ENCODE measurements around the gene PCDHB10.
"Not testable (repeated sequence)": the region's sequence is repeated elsewhere in the genome, so short reads cannot be mapped to it uniquely, and the experiment has no call there.

PCDHB10 gene

DNA sequence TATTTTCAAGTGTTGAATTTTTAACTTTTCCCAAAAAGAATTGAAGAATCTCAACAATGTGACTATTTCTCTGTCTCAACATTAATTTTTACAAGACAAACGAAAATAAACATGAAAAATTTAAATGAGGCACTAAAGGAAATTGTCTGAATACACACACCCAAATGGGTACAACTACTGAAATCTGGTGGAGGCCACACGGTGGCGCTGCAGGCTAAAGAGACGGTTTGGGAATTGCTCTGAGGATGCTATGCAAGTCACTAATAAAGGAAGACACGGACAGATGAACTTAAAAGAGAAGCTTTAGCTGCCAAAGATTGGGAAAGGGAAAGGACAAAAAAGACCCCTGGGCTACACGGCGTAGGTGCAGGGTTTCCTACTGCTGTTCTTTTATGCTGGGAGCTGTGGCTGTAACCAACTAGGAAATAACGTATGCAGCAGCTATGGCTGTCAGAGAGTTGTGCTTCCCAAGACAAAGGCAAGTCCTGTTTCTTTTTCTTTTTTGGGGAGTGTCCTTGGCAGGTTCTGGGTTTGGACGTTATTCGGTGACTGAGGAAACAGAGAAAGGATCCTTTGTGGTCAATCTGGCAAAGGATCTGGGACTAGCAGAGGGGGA is at the start of gene PCDHB10:
Gene PCDHB10 (plus strand): TSS at position 244 of the 616 bp plus-strand sequence. CDS start 200 bp downstream, at position 444.
- DNase-seq = no peak

DNA sequence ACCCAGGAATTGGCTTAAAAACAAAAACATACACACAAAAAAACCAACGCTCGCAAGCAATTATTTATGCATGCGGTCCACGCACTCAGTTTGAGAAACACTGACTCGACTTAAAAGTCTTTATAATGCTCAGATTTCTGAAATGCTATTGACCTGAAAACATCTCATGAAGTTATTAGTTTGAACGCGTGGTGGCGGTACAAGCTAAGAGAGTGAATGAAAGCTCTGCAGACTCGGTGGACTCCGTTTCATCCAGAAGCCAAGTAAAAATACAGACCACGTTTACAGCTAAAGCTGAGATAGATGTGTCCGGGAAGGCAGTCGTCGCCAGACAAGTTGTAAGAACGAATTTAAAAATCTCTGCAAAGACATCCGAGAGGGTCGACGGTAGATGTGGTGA is 42.3 kb upstream of the PCDHB10 start, which contains the start of gene PCDHB6:
Gene PCDHB6 (plus strand): TSS at position 246 of the 400 bp plus-strand sequence. CDS start 201 bp downstream, outside the sequence.
- DNase-seq = no peak

DNA sequence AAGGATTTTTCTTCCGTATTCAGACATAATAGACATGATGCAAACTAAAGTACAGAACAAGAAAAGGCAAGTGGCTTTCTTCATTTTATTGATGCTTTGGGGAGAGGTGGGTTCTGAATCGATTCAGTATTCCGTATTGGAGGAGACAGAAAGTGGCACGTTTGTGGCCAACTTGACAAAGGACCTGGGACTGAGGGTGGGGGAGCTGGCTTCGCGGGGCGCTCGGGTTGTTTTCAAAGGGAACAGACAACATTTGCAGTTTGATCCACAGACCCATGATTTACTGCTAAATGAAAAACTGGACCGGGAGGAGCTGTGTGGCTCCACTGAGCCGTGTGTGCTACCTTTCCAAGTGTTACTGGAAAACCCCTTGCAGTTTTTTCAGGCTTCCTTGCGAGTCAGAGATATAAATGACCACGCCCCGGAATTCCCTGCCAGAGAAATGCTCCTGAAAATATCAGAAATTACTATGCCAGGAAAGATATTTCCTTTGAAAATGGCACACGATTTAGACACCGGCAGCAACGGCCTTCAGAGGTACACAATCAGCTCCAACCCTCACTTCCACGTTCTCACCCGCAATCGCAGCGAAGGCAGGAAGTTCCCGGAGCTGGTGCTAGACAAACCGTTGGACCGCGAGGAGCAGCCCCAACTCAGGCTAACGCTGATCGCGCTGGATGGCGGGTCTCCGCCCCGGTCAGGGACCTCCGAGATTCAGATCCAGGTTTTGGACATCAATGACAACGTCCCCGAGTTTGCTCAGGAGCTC is 41.7 kb upstream of the PCDHB10 start:
- no peak for DNase-seq

DNA sequence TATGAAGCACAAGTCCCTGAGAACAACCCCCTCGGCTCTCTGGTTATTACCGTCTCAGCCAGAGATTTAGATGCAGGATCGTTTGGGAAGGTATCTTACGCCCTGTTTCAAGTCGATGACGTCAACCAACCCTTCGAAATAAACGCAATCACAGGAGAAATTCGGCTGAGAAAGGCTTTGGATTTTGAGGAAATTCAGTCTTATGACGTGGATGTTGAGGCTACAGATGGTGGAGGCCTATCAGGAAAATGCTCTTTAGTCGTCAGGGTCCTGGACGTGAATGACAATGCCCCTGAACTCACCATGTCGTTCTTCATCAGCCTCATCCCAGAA is 41.2 kb upstream of the PCDHB10 start:
- no peak for DNase-seq

DNA sequence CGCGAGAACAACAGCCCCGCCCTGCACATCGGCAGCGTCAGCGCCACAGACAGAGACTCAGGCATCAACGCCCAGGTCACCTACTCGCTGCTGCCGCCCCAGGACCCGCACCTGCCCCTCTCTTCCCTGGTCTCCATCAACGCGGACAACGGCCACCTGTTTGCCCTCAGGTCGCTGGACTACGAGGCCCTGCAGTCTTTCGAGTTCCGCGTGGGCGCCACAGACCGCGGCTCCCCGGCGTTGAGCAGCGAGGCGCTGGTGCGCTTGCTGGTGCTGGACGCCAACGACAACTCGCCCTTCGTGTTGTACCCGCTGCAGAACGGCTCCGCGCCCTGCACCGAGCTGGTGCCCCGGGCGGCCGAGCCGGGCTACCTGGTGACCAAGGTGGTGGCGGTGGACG is 40.5 kb upstream of the PCDHB10 start:
- not testable (repeated sequence) for DNase-seq

DNA sequence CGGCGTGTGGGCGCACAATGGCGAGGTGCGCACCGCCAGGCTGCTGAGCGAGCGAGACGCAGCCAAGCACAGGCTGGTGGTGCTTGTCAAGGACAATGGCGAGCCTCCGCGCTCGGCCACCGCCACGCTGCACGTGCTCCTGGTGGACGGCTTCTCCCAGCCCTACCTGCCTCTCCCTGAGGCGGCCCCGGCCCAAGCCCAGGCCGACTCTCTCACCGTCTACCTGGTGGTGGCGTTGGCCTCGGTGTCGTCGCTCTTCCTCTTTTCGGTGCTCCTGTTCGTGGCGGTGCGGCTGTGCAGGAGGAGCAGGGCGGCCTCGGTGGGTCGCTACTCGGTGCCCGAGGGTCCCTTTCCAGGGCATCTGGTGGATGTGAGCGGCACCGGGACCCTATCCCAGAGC is 40.1 kb upstream of the PCDHB10 start:
- DNase-seq = not testable (repeated sequence)

DNA sequence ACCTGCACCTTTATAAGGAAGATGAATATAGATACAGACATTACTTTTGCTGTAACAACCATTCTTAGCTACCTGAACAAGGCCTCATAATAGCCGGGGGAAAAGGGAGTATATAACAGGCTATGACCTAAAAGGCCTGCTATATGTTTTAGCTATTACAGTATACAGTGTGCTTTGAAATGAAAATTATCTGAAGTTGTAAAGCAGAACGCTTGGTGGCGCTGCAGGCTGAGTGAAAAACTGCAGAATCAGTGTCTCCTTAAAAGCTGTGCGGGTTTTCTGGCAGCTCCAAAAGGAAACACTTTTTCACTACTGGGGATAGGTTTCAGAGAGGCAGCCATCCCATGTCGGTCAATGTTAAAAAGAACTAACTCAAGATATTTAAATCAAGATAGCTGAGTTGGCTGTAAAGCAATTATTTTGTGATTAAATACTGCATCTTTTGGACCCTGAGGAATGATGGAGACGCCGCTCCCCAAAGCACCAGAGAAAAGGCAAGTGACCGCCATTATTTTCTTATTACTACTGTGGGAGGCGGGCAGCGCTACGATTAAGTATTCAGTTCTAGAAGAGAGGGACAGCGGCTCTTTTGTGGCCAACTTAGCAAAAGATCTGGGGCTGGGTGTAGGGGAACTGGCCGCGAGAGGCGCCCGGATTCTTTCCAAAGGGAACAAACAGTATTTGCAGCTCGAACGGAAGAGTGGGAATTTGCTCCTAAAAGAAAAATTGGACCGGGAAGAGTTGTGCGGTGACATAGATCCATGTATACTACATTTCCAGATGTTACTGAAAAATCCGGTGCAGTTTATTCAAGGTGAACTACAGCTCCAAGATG is 36.4 kb upstream of the PCDHB10 start:
- DNase-seq = no peak

DNA sequence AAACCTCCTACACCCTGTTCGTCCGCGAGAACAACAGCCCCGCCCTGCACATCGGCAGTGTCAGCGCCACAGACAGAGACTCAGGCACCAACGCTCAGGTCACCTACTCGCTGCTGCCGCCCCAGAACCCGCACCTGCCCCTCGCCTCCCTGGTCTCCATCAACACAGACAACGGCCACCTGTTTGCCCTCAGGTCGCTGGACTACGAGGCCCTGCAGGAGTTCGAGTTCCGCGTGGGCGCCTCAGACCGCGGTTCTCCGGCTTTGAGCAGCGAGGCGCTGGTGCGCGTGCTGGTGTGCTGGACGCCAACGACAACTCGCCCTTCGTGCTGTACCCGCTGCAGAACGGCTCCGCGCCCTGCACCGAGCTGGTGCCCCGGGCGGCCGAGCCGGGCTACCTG is 34.8 kb upstream of the PCDHB10 start:
- not testable (repeated sequence) for DNase-seq

DNA sequence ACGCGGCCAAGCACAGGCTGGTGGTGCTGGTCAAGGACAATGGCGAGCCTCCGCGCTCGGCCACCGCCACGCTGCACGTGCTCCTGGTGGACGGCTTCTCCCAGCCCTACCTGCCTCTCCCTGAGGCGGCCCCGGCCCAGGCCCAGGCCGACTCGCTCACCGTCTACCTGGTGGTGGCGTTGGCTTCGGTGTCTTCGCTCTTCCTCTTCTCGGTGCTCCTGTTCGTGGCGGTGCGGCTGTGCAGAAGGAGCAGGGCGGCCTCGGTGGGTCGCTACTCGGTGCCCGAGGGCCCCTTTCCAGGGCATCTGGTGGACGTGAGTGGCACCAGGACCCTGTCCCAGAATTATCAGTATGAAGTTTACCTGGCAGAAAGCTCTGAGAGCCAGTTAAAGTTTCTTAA is 34.3 kb upstream of the PCDHB10 start:
- not testable (repeated sequence) for DNase-seq

DNA sequence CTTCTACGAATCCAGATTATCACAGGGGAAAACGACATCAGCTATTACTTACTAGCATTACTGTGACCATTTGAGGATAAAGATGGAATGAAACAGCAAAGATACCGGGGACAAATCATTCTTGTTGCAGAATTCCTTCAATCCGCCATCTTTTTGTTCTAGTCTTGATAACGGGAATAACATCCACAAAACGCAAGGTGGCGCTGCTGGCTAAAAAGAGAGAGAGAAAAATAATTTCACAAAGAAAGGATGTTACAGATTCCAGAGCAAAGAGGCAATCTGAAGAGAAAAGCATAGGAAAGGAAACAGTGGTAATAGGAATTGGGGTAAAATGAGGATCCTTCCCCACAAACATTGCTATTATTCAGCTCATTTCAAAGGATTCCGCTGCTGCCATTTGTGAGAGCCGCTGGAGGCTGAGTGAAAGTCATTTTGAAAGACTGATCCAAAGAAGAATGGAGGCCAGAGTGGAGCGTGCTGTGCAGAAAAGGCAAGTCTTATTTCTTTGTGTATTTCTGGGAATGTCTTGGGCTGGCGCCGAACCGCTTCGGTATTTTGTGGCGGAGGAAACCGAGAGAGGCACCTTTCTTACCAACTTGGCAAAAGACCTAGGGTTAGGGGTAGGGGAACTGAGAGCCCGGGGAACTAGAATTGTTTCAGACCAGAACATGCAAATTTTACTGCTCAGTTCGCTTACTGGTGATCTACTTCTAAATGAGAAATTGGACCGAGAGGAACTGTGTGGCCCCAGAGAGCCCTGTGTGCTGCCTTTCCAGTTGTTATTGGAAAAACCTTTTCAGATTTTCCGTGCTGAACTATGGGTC is 19.6 kb upstream of the PCDHB10 start, which contains the start of gene PCDHB7:
Gene PCDHB7 (plus strand): TSS at position 264 of the 824 bp plus-strand sequence. CDS start 192 bp downstream, at position 456.
- DNase-seq = no peak

DNA sequence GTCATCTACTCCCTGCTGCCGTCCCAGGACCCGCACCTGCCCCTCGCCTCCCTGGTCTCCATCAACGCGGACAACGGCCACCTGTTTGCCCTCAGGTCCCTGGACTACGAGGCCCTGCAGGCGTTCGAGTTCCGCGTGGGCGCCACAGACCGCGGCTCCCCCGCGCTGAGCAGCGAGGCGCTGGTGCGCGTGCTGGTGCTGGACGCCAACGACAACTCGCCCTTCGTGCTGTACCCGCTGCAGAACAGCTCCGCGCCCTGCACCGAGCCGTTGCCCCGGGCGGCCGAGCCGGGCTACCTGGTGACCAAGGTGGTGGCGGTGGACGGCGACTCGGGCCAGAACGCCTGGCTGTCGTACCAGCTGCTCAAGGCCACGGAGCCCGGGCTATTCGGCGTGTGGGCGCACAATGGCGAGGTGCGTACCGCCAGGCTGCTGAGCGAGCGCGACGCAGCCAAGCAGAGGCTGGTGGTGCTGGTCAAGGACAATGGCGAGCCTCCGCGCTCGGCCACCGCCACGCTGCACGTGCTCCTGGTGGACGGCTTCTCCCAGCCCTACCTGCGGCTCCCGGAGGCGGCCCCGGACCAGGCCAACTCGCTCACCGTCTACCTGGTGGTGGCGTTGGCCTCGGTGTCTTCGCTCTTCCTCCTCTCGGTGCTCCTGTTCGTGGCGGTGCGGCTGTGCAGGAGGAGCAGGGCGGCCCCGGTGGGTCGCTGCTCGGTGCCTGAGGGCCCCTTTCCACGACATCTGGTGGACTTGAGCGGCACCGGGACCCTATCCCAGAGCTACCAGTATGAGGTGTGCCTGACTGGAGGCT is 17.7 kb upstream of the PCDHB10 start:
- not testable (repeated sequence) for DNase-seq

DNA sequence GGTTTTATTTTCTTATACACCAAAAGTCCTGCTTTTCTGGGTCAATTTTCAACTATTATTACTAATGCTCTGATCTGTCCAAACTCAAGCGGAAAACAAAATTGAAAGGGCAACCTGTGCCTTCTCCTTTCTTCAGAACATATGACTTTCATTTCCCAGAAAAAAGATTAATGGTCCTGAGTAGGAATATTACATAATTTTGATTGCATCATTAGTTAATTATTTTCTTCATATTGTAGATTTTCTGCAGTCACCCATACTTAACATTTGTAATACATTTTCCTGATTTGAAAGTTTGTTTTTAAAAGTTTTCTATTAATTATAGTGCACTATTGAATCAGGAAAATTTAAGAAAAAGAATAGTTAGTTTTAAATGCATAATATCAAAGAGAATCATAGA is 16.2 kb upstream of the PCDHB10 start:
- no peak for DNase-seq

DNA sequence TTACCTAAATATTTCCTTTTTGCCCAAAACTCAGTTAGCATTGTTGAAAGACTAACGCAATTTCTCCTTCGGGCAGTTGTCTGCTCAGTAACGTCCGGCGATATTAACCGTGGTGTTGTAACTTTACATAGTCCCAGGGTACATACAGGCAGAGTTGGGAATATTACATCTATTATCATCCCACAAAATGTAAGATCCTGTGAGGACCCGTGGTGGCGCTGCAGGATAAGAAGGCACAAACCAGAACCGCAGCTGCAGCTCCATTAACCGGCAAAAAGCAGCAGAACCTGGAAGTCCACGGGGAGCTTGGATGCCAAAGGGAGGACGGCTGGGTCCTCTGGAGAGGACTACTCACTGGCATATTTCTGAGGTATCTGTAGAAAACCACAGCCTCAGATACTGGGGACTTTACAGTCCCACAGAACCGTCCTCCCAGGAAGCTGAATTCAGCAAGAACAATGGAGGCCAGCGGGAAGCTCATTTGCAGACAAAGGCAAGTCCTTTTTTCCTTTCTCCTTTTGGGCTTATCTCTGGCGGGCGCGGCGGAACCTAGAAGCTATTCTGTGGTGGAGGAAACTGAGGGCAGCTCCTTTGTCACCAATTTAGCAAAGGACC is 14.5 kb upstream of the PCDHB10 start, which contains the start of gene PCDHB8:
Gene PCDHB8 (plus strand): TSS at position 214 of the 615 bp plus-strand sequence. CDS start 245 bp downstream, at position 459.
- not testable (repeated sequence) for DNase-seq

DNA sequence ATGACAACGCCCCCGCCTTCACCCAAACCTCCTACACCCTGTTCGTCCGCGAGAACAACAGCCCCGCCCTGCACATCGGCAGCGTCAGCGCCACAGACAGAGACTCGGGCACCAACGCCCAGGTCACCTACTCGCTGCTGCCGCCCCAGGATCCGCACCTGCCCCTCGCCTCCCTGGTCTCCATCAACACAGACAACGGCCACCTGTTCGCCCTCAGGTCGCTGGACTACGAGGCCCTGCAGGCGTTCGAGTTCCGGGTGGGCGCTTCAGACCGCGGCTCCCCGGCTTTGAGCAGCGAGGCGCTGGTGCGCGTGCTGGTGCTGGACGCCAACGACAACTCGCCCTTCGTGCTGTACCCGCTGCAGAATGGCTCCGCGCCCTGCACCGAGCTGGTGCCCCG is 12.8 kb upstream of the PCDHB10 start:
- DNase-seq = not testable (repeated sequence)

DNA sequence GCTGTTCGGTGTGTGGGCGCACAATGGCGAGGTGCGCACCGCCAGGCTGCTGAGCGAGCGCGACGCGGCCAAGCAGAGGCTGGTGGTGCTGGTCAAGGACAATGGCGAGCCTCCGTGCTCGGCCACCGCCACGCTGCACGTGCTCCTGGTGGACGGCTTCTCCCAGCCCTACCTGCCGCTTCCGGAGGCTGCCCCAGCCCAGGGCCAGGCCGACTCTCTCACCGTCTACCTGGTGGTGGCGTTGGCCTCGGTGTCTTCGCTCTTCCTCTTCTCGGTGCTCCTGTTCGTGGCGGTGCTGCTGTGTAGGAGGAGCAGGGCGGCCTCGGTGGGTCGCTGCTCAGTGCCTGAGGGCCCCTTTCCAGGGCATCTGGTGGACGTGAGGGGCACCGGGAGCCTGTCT is 12.3 kb upstream of the PCDHB10 start:
- not testable (repeated sequence) for DNase-seq

DNA sequence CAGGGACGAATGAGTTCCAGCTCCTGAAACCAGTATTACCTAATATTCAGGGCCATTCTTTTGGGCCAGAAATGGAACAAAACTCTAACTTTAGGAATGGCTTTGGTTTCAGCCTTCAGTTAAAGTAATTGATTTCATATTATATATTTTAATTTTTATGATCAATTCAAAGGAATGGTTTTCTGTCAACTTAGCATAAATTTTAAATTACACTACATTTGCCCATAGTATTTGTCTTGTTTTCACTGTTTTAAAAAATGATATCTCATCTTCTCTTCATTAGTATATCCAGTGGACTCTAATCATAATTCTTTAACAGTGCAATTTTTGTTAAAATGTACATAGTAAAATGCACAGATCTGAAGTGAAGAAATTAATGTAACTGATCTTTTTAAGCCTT is 11.8 kb upstream of the PCDHB10 start:
- no peak for DNase-seq

DNA sequence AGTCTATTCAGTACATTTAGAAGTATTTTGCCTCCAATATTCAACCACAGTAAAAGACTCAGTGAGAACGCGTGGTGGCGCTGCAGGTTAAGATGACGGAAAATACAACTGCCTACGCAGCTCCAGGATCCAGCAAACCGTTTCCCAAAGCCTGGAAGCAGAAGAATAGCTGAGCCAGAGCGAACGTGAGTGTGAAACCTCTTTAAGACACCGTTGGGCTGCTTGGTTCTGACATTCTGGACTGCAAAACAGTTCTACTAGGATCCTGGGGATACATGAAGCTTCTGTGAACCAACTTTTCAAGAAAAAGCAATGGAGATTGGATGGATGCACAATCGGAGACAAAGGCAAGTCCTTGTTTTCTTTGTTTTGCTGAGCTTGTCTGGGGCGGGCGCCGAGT is 9.9 kb upstream of the PCDHB10 start, which contains the start of gene PCDHB16:
Gene PCDHB16 (plus strand): TSS at position 140 of the 400 bp plus-strand sequence. CDS start 173 bp downstream, at position 313.
- peak; percentile 14 for DNase-seq

DNA sequence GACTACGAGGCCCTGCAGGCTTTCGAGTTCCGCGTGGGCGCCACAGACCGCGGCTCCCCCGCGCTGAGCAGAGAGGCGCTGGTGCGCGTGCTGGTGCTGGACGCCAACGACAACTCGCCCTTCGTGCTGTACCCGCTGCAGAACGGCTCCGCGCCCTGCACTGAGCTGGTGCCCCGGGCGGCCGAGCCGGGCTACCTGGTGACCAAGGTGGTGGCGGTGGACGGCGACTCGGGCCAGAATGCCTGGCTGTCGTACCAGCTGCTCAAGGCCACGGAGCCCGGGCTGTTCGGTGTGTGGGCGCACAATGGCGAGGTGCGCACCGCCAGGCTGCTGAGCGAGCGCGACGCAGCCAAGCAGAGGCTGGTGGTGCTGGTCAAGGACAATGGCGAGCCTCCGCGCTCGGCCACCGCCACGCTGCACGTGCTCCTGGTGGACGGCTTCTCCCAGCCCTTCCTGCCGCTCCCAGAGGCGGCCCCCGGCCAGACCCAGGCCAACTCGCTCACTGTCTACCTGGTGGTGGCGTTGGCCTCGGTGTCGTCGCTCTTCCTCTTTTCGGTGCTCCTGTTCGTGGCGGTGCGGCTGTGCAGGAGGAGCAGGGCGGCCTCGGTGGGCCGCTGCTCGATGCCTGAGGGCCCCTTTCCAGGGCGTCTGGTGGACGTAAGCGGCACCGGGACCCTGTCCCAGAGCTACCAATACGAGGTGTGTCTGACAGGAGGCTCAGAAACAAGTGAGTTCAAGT is 7.9 kb upstream of the PCDHB10 start:
- not testable (repeated sequence) for DNase-seq

DNA sequence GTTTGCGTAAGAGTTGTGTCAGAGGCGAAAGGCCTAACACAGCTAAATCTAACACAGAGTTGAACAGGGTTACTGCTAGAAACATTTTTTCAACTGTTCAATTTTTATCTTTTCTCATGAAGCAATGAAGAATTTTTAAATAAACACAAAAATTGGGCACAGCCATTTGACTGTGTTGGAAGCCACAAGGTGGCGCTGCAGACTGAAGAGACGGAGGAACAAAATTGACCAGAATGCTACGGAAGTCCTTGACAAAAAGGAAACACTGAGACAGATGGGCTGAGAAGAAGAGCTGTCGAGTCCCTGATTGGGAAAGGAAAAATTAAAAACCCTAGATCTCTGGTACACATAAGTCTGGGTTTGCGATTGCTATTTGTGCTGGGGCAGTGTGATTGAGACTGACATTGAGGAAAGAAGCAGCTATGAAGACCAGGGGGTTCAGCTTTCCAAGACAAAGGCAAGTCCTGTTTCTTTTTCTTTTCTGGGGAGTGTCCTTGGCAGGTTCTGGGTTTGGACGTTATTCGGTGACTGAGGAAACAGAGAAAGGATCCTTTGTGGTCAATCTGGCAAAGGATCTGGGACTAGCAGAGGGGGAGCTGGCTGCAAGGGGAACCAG is 5.1 kb upstream of the PCDHB10 start, which contains the start of gene PCDHB9:
Gene PCDHB9 (plus strand): TSS at position 265 of the 616 bp plus-strand sequence. CDS start 158 bp downstream, at position 423.
- no peak for DNase-seq

Measured in HCEC 1CT (cell line).